ENCODE results near the gene FAM3C. TPM values are rescaled to one million over a fixed set of nuclear protein-coding genes. Genes with fewer than 3 reads are reported as not detected.
A peak's percentile ranks its signal among the peaks of the same experiment; 100 is the strongest.

Gene FAM3C
- polyA plus RNA-seq, 4 donors, result 98.0 to 217 (median 156) TPM

DNA sequence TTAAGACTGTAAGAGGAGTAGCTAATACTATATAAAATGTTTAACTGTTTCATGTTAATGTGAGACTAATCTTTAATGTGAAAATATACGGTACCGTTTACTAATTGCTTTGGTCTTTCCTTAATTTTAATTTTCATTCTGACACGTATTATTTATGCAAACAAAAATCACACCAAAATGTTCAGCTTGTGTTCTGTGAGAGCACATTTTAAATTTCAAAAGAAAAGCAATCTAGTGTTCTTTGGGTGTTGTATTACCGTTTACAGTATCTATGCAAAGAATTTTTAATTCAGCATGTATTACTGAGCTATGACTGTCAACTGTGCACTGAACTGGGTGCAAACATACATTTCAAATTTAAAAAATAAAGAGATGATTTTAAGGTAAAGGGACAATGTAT is 65.1 kb downstream of the FAM3C start:
- no peaks in the 10 kb centered on the region for H3K36me3 ChIP-seq (ENCODE audit: control insufficient read depth in 3 of 3, insufficient read depth in 2 of 3, low read depth in 1 of 3, low read length in 3 of 3)
- no peak for DNase-seq
- no peak overlapping the region for H3K27ac ChIP-seq (ENCODE audit: low read depth in 1 of 3, low read length in 2 of 3)
- FAIRE-seq, result no peak
- H3K9me3 ChIP-seq (ENCODE audit: control insufficient read depth in 2 of 2, insufficient read depth in 1 of 2, low read depth in 1 of 2, low read length in 1 of 2), result peaks cover 0 to 3% of the 10 kb centered on the region in 2 donors
- H3K4me3 ChIP-seq (ENCODE audit: low read depth in 1 of 3, low read length in 3 of 3), result no peak overlapping the region
- peaks cover 4 to 52% (median 25%) of the 10 kb centered on the region in 3 donors for H3K27me3 ChIP-seq (ENCODE audit: control insufficient read depth in 3 of 3, insufficient read depth in 3 of 3, low read length in 3 of 3)
- H3K4me1 ChIP-seq (ENCODE audit: control insufficient read depth in 3 of 3, insufficient read depth in 2 of 3, low read depth in 1 of 3, low read length in 2 of 3), result peaks cover 4 to 12% (median 8%) of the 10 kb centered on the region in 3 donors
- WGBS, 3 donors, result 57 to 67% (median 67%) methylated on average over 4 of the region's 4 CpGs

DNA sequence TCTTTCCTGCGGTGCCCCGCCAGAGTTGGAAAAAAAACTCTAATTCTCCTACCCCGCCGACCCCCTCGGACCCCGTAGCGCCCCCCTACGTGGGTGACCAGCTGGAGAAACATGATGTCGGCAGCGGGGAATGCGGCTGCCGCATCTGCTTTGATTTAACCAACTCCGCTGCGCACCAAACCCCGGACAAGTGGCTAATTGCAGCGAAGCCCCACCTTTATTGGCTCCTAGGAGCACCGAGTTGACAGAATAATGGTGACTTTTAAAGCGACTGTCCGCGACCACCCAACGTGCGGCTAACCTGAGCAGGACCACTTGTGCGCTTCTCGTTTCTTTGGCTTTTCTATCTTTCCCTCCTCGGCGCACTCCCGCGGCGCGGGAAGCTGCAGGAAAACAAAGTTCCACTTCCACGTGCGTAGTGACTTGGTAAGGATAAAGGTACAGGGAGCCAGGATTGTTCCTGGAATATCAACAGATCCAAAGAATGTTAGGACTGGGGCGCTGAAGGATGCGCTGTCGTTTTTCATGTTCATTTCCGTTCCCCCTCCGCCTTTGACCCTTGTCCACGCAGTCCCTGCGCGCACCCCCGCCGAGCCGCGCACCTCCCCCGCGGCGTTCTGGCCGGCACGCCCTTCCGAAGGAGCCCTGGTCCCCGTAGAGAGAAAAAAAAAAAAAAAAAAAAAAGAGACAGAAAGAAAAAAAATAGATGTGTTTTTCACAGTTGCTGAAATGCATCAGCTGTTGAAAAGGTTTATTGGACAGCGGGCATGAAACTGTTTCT is 65.9 kb downstream of the FAM3C start:
- peak overlapping the region; percentile 18 to 36 (median 25) for H3K4me3 ChIP-seq (ENCODE audit: low read depth in 1 of 3, low read length in 3 of 3)
- no peak for FAIRE-seq
- H3K9me3 ChIP-seq (ENCODE audit: control insufficient read depth in 2 of 2, insufficient read depth in 1 of 2, low read depth in 1 of 2, low read length in 1 of 2), result peaks cover 0 to 3% of the 10 kb centered on the region in 2 donors
- no peak overlapping the region for H3K27ac ChIP-seq (ENCODE audit: low read depth in 1 of 3, low read length in 2 of 3)
- H3K27me3 ChIP-seq (ENCODE audit: control insufficient read depth in 3 of 3, insufficient read depth in 3 of 3, low read length in 3 of 3), result peaks cover 4 to 52% (median 25%) of the 10 kb centered on the region in 3 donors
- H3K4me1 ChIP-seq (ENCODE audit: control insufficient read depth in 3 of 3, insufficient read depth in 2 of 3, low read depth in 1 of 3, low read length in 2 of 3), result peaks cover 4 to 12% (median 8%) of the 10 kb centered on the region in 3 donors
- WGBS, 3 donors, result 1 to 3% (median 2%) methylated on average over 52 of the region's 52 CpGs
- no peaks in the 10 kb centered on the region for H3K36me3 ChIP-seq (ENCODE audit: control insufficient read depth in 3 of 3, insufficient read depth in 2 of 3, low read depth in 1 of 3, low read length in 3 of 3)
- DNase-seq, result peak; percentile 15 to 31

DNA sequence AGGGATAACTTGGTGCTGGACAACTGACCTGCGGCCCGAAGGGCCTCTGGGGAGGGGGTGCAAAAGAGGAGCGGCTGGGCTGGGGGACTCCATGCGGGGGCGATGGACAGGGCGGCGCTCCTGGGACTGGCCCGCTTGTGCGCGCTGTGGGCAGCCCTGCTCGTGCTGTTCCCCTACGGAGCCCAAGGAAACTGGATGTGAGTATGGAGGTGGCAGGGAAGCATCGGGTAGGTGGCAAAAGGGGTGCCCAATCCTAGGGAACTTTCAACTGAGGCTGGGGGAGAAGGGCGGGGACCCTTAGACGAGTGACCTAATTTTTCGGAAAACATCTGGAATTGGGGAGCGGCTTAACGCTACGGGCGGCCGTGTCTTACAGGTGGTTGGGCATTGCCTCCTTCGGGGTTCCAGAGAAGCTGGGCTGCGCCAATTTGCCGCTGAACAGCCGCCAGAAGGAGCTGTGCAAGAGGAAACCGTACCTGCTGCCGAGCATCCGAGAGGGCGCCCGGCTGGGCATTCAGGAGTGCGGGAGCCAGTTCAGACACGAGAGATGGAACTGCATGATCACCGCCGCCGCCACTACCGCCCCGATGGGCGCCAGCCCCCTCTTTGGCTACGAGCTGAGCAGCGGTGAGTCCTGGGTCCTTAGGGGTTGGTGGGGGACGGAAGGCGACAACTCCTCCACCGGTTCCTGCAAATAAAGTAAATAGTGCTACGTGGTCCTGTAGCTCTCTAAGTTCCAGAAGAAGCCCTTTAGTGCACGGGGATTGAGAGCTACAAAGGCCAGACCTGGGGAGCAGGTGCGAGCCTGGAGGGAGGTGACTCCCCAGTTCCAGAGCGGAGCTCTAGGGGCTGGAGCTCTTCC is 66.7 kb downstream of the FAM3C start:
- peak overlapping the region; percentile 18 to 36 (median 25) for H3K4me3 ChIP-seq (ENCODE audit: low read depth in 1 of 3, low read length in 3 of 3)
- DNase-seq (peak; percentile 20 to 33), FAIRE-seq (no peak)
- peaks cover 4 to 12% (median 8%) of the 10 kb centered on the region in 3 donors for H3K4me1 ChIP-seq (ENCODE audit: control insufficient read depth in 3 of 3, insufficient read depth in 2 of 3, low read depth in 1 of 3, low read length in 2 of 3)
- peaks cover 4 to 51% (median 25%) of the 10 kb centered on the region in 3 donors for H3K27me3 ChIP-seq (ENCODE audit: control insufficient read depth in 3 of 3, insufficient read depth in 3 of 3, low read length in 3 of 3)
- H3K9me3 ChIP-seq (ENCODE audit: control insufficient read depth in 2 of 2, insufficient read depth in 1 of 2, low read depth in 1 of 2, low read length in 1 of 2), result peaks cover 0 to 3% of the 10 kb centered on the region in 2 donors
- 4 to 10% (median 8%) methylated on average over 47 of the region's 47 CpGs for WGBS, 3 donors
- H3K27ac ChIP-seq (ENCODE audit: low read depth in 1 of 3, low read length in 2 of 3), result no peak overlapping the region
- H3K36me3 ChIP-seq (ENCODE audit: control insufficient read depth in 3 of 3, insufficient read depth in 2 of 3, low read depth in 1 of 3, low read length in 3 of 3), result no peaks in the 10 kb centered on the region

DNA sequence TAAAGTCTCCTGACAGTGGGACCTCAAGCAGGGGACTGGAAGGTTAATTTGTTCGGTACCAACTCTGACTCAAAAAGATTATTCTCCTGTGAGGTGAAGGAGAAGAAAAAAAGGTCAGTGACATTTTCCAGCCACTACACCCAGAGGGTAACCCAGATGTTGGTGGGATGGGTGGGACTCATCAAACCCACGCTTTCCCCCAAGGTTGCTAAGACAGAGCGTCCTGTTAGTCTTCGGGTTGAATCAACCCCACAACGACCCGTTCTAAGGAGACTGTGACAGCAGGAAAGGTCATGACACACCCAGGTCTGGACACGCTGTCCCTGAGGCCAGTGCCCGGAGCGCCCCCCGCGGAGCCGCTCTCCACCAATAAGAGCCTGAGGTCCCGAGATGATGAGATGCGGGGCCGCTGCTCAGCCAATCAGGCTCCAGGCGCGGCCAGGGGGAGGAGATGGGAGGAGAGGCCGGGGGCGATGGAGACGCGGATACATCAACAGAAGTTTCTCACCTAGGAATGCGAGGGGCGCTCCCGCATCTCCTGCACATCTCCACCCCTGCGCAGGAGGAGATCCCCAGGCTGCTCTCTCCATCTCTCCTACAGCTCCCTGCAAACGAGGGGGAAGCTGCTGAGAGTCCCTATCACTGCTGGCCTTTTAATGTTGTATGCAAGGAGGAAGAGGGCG is 67.5 kb downstream of the FAM3C start, which contains the start of gene WNT16:
Gene WNT16 (plus strand): TSS at position 493 of the 683 bp plus-strand sequence. CDS start 293 bp downstream, outside the sequence.
- no peak for DNase-seq

DNA sequence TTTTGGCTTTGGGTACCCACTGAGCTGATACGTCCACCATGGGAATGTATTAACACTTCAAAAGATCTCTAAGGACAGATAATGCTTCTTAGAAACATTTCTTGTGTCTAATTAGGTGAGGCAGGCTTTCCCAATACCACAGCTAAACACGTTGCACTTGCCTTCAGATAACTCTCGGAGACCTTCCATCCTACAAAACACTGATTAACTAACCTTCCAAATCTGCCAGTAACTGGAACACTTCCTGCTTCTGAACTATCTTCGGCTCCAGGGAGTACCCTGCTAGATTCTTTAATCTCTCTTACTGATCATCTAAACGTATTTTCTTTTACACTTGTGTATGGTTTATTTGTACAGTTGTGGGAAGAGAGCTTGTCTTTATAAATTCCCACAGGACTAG is 68.4 kb downstream of the FAM3C start:
- peaks cover 4 to 50% (median 25%) of the 10 kb centered on the region in 3 donors for H3K27me3 ChIP-seq (ENCODE audit: control insufficient read depth in 3 of 3, insufficient read depth in 3 of 3, low read length in 3 of 3)
- FAIRE-seq (no peak), DNase-seq (no peak)
- peaks cover 4 to 12% (median 8%) of the 10 kb centered on the region in 3 donors for H3K4me1 ChIP-seq (ENCODE audit: control insufficient read depth in 3 of 3, insufficient read depth in 2 of 3, low read depth in 1 of 3, low read length in 2 of 3)
- no peak overlapping the region for H3K27ac ChIP-seq (ENCODE audit: low read depth in 1 of 3, low read length in 2 of 3)
- H3K9me3 ChIP-seq (ENCODE audit: control insufficient read depth in 2 of 2, insufficient read depth in 1 of 2, low read depth in 1 of 2, low read length in 1 of 2), result peaks cover 0 to 3% of the 10 kb centered on the region in 2 donors
- H3K4me3 ChIP-seq (ENCODE audit: low read depth in 1 of 3, low read length in 3 of 3), result no peak overlapping the region
- no peaks in the 10 kb centered on the region for H3K36me3 ChIP-seq (ENCODE audit: control insufficient read depth in 3 of 3, insufficient read depth in 2 of 3, low read depth in 1 of 3, low read length in 3 of 3)
- 35 to 70% (median 58%) methylated on average over 5 of the region's 5 CpGs for WGBS, 3 donors

More for the DNA sequence above, 67.5 kb downstream of the FAM3C start, which contains the start of gene WNT16:
- Histone ChIP-seq H3K4me3 (ENCODE audit: low read depth in 1 of 3, low read length in 3 of 3) (peak within 1 kb of the TSS in 2 of 3 donors; percentile 18 to 36), H3K27me3 (ENCODE audit: control insufficient read depth in 3 of 3, insufficient read depth in 3 of 3, low read length in 3 of 3) (peaks cover 4 to 50% (median 25%) of the 10 kb centered on the region in 3 donors), H3K27ac (ENCODE audit: low read depth in 1 of 3, low read length in 2 of 3) (no peak within 1 kb of the TSS), H3K36me3 (ENCODE audit: control insufficient read depth in 3 of 3, insufficient read depth in 2 of 3, low read depth in 1 of 3, low read length in 3 of 3) (no peaks in the 10 kb centered on the region), H3K4me1 (ENCODE audit: control insufficient read depth in 3 of 3, insufficient read depth in 2 of 3, low read depth in 1 of 3, low read length in 2 of 3) (peaks cover 4 to 12% (median 8%) of the 10 kb centered on the region in 3 donors), H3K9me3 (ENCODE audit: control insufficient read depth in 2 of 2, insufficient read depth in 1 of 2, low read depth in 1 of 2, low read length in 1 of 2) (peaks cover 0 to 3% of the 10 kb centered on the region in 2 donors)
- WGBS, 3 donors, result 19 to 22% (median 20%) methylated on average over 27 of the region's 27 CpGs
- no peak for FAIRE-seq

DNA sequence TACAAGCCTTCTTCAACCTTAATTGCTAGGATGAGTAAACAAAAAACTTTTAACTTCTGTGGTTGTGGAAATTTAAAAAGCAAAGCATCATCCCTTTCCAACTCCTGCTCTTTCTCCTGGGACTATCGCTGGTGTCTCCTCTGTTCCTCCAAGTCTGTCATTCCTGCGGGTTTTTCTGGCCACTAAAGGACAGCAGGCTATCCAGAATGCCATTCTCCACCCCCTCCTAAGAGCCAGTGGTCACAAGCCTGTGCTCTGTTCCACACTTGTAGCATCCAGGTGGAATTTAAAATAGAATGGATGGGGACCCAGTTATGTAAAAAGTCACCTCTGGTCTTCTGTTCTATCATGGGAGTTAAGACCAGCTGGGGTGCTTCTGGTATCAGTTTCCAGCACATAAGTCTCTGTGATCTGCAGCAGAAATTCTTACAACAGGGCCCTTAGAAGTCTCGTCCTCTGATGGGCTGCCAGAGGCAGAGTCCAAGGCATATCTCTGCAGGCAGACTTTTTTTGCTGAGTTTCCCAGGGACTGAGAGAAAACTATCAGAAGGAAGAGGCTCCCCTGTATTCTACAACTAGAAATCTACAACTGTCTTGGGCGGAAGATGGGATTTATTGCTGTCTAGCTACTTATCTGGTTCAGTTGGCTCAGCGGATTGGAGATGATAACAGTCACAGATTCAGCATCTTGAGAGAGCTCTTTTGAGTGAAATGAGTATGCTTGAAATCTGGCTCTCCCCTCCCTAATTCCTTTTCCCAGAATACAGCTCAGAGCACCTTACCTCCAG is 72.4 kb downstream of the FAM3C start:
- H3K36me3 ChIP-seq (ENCODE audit: control insufficient read depth in 3 of 3, insufficient read depth in 2 of 3, low read depth in 1 of 3, low read length in 3 of 3), result no peaks in the 10 kb centered on the region
- no peaks in the 10 kb centered on the region for H3K4me1 ChIP-seq (ENCODE audit: control insufficient read depth in 3 of 3, insufficient read depth in 2 of 3, low read depth in 1 of 3, low read length in 2 of 3)

DNA sequence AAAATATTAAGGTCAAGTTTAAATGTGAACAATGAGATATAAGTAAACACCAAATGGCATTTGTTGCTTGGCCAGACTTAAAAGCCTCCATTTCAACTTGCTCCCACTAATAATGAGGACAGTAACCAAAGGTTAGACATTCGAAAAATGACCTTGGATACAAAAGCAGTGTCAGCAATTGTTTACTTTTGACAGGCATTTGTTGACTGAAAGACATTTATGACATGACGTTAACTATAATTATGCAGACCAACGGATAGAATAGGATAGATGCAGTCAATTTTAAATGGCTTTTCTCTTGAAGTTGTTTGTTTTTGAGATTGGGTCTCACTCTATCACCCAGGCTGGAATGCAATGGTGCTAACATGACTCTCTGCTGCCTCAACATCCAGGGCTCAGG is 73.6 kb downstream of the FAM3C start:
- WGBS, 3 donors, result 29 to 44% (median 38%) methylated on average over 3 of the region's 3 CpGs
- FAIRE-seq, result no peak
- no peaks in the 10 kb centered on the region for H3K9me3 ChIP-seq (ENCODE audit: control insufficient read depth in 2 of 2, insufficient read depth in 1 of 2, low read depth in 1 of 2, low read length in 1 of 2)
- H3K4me3 ChIP-seq (ENCODE audit: low read depth in 1 of 3, low read length in 3 of 3), result no peak overlapping the region
- no peak for DNase-seq
- no peaks in the 10 kb centered on the region for H3K36me3 ChIP-seq (ENCODE audit: control insufficient read depth in 3 of 3, insufficient read depth in 2 of 3, low read depth in 1 of 3, low read length in 3 of 3)
- no peak overlapping the region for H3K27ac ChIP-seq (ENCODE audit: low read depth in 1 of 3, low read length in 2 of 3)
- no peaks in the 10 kb centered on the region for H3K4me1 ChIP-seq (ENCODE audit: control insufficient read depth in 3 of 3, insufficient read depth in 2 of 3, low read depth in 1 of 3, low read length in 2 of 3)
- peaks cover 0 to 9% (median 0%) of the 10 kb centered on the region in 3 donors for H3K27me3 ChIP-seq (ENCODE audit: control insufficient read depth in 3 of 3, insufficient read depth in 3 of 3, low read length in 3 of 3)

More for the DNA sequence above, 72.4 kb downstream of the FAM3C start:
- WGBS, 3 donors, result 55 to 62% (median 59%) methylated on average over 5 of the region's 5 CpGs
- H3K4me3 ChIP-seq (ENCODE audit: low read depth in 1 of 3, low read length in 3 of 3), result no peak overlapping the region
- DNase-seq, result no peak
- no peak overlapping the region for H3K27ac ChIP-seq (ENCODE audit: low read depth in 1 of 3, low read length in 2 of 3)
- no peak for FAIRE-seq
- H3K9me3 ChIP-seq (ENCODE audit: control insufficient read depth in 2 of 2, insufficient read depth in 1 of 2, low read depth in 1 of 2, low read length in 1 of 2), result no peaks in the 10 kb centered on the region
- H3K27me3 ChIP-seq (ENCODE audit: control insufficient read depth in 3 of 3, insufficient read depth in 3 of 3, low read length in 3 of 3), result peaks cover 0 to 22% (median 8%) of the 10 kb centered on the region in 3 donors

Measured in small intestine (tissue), 7 donors.